Lower lobe of right lung (tissue), 2 donors: Measurements from ENCODE around the gene ZNF774. TPM values are rescaled to one million over a fixed set of nuclear protein-coding genes. Genes with fewer than 3 reads are reported as not detected.

Experiments used
- ATAC-seq, 2 donors: fragments of 200-7000 bp; cut with Tn5 transposase; one replicate each; pipeline ENCODE4 v1.9.1; 2020 to 2022; ENCODE audit warnings: mild to moderate bottlenecking in 2 of 2, moderate library complexity in 2 of 2
- DNase-seq: peaks from one replicate; pipeline ENCODE4 v3.0.0-alpha.2; 2020
- H3K27ac ChIP-seq: fragments of 200-600 bp; one replicate; pipeline ENCODE4 v1.8.0; 2022
- H3K27me3 ChIP-seq: fragments of 200-600 bp; one replicate; pipeline ENCODE4 v1.8.0; 2022; ENCODE audit warnings: low read depth
- H3K36me3 ChIP-seq: fragments of 200-600 bp; one replicate; pipeline ENCODE4 v1.8.0; 2022; ENCODE audit warnings: mild to moderate bottlenecking
- H3K4me1 ChIP-seq: fragments of 200-600 bp; one replicate; pipeline ENCODE4 v1.8.0; 2022
- H3K4me3 ChIP-seq: fragments of 200-600 bp; one replicate; pipeline ENCODE4 v1.8.0; 2022; ENCODE audit warnings: mild to moderate bottlenecking
- H3K9me3 ChIP-seq: fragments of 200-600 bp; one replicate; pipeline ENCODE4 v1.8.0; 2022
- CTCF ChIP-seq: fragments of 200-600 bp; IDR thresholded peaks from one replicate; pipeline ENCODE4 v1.8.0; 2022; ENCODE audit warnings: antibody characterized with exemption, mild to moderate bottlenecking
- intact Hi-C: fragments of 100-400 bp; cut with DNase I; formaldehyde crosslinking; loops from one replicate; pipeline ENCODE4 v1.11.0; 2022
- total RNA-seq: library from RNA; stranded (reverse); fragmentation: NEBNext Ultra II Directional; extraction: Animal tissue kit (Norgen Biotek cat#: 25700); gene quantifications from one replicate; pipeline ENCODE4 v1.2.1, GENCODE V29; 2021
- donor health status: DM: no; HTN: yes; CAD: no; lungs with severe emphysema.

The ZNF774 gene
- total RNA-seq, 1 donor from 2014 or later = 5.5 TPM

- intact Hi-C loops = no loop called here
- no peaks in the 10 kb centered on the region for H3K27me3 ChIP-seq
- no peak for DNase-seq
These were observed 36.7 kb upstream of the ZNF774 start for GRCh38 chr15:90315278-90315982.

GRCh38 chr15:90316139-90316538 is 35.9 kb upstream of the ZNF774 start:
- no peak for DNase-seq

More at GRCh38 chr15:90315278-90315982, 36.7 kb upstream of the ZNF774 start:
- no peak overlapping the region for H3K4me3 ChIP-seq
- ATAC-seq = peak; percentile 75 to 78
- peaks cover 18% of the 10 kb centered on the region for H3K4me1 ChIP-seq
- peak overlapping the region; percentile 66 for H3K27ac ChIP-seq
- no peaks in the 10 kb centered on the region for H3K9me3 ChIP-seq
- H3K36me3 ChIP-seq = no peaks in the 10 kb centered on the region
- no peak for TF ChIP-seq CTCF

GRCh38 chr15:90318591-90318990 is 33.5 kb upstream of the ZNF774 start:
- no peak for ATAC-seq
- H3K4me3 ChIP-seq = no peak overlapping the region
- H3K27me3 ChIP-seq = no peaks in the 10 kb centered on the region
- intact Hi-C loops = no loop called here
- H3K27ac ChIP-seq = no peak overlapping the region
- no peaks in the 10 kb centered on the region for H3K9me3 ChIP-seq
- H3K4me1 ChIP-seq = peaks cover 20% of the 10 kb centered on the region
- no peak for DNase-seq
- H3K36me3 ChIP-seq = no peaks in the 10 kb centered on the region
- TF ChIP-seq CTCF = no peak

More at GRCh38 chr15:90316139-90316538, 35.9 kb upstream of the ZNF774 start:
- H3K27me3 ChIP-seq = no peaks in the 10 kb centered on the region
- peaks cover 20% of the 10 kb centered on the region for H3K4me1 ChIP-seq
- intact Hi-C loops = no loop called here
- peak overlapping the region; percentile 66 for H3K27ac ChIP-seq
- no peaks in the 10 kb centered on the region for H3K36me3 ChIP-seq
- ATAC-seq = no peak
- H3K9me3 ChIP-seq = no peaks in the 10 kb centered on the region
- TF ChIP-seq CTCF = no peak
- H3K4me3 ChIP-seq = no peak overlapping the region

- H3K27me3 ChIP-seq = no peaks in the 10 kb centered on the region
- no peak overlapping the region for H3K4me3 ChIP-seq
- H3K4me1 ChIP-seq = peaks cover 16% of the 10 kb centered on the region
- no peaks in the 10 kb centered on the region for H3K9me3 ChIP-seq
- DNase-seq (peak; percentile 84), ATAC-seq (peak; percentile 93 to 97)
- H3K27ac ChIP-seq = no peak overlapping the region
- intact Hi-C loops = no loop called here
- peak; percentile 98 for TF ChIP-seq CTCF
- H3K36me3 ChIP-seq = no peaks in the 10 kb centered on the region
These were observed 31.8 kb upstream of the ZNF774 start for GRCh38 chr15:90320062-90320884.

GRCh38 chr15:90320885-90321278 is 31.2 kb upstream of the ZNF774 start:
- Histone ChIP-seq H3K36me3 (no peaks in the 10 kb centered on the region), H3K4me1 (peaks cover 12% of the 10 kb centered on the region), H3K27me3 (no peaks in the 10 kb centered on the region), H3K9me3 (no peaks in the 10 kb centered on the region), H3K4me3 (no peak overlapping the region), H3K27ac (no peak overlapping the region)
- no peak for TF ChIP-seq CTCF
- no peak for ATAC-seq
- intact Hi-C loops = no loop called here
- DNase-seq = no peak
